H9 (cell line): ENCODE data around the gene PARP9. TPM values are rescaled to one million over a fixed set of nuclear protein-coding genes. Genes with fewer than 3 reads are reported as not detected.

Experiments
- DNase-seq: peaks from one replicate; pipeline ENCODE4 v3.0.0-alpha.2; 2017
- H2AFZ ChIP-seq: one replicate; pipeline ENCODE4 v1.6.1; 2013; ENCODE audit warnings: mild to moderate bottlenecking, low read length, control low read depth, moderate library complexity
- H2AK5ac ChIP-seq: 2 replicates; pipeline ENCODE4 v1.6.1; 2013; ENCODE audit warnings: low read length, control low read depth, mixed read lengths; ENCODE audit not compliant: insufficient read length
- H2BK120ac ChIP-seq: one replicate; pipeline ENCODE4 v1.6.1; 2013; ENCODE audit warnings: low read depth, mild to moderate bottlenecking, low read length, control low read depth, inconsistent platforms; ENCODE audit not compliant: poor library complexity, severe bottlenecking
- H2BK12ac ChIP-seq: 2 replicates; pipeline ENCODE4 v1.6.1; 2013; ENCODE audit warnings: low read length, control low read depth, mixed read lengths, low read depth; ENCODE audit not compliant: insufficient read length
- H2BK15ac ChIP-seq: 2 replicates; pipeline ENCODE4 v1.6.1; 2013; ENCODE audit warnings: low read depth, low read length, control low read depth
- H2BK20ac ChIP-seq: one replicate; pipeline ENCODE4 v1.6.1; 2013; ENCODE audit warnings: low read depth, mild to moderate bottlenecking, low read length, control low read depth, inconsistent platforms; ENCODE audit not compliant: poor library complexity, severe bottlenecking
- H2BK5ac ChIP-seq: 2 replicates; pipeline ENCODE4 v1.6.1; 2013; ENCODE audit warnings: low read length, control low read depth, mixed read lengths; ENCODE audit not compliant: insufficient read length
- H3K14ac ChIP-seq: 2 replicates; pipeline ENCODE4 v1.6.1; 2013; ENCODE audit warnings: low read length, control low read depth; ENCODE audit not compliant: insufficient read depth
- H3K18ac ChIP-seq: 2 replicates; pipeline ENCODE4 v1.6.1; 2013; ENCODE audit warnings: low read depth, mild to moderate bottlenecking, mixed read lengths, low read length, control low read depth; ENCODE audit not compliant: insufficient read length
- H3K23ac ChIP-seq: 2 replicates; pipeline ENCODE4 v1.6.1; 2013; ENCODE audit warnings: low read length, control low read depth, mixed read lengths, low read depth; ENCODE audit not compliant: insufficient read length
- H3K23me2 ChIP-seq: 2 replicates; pipeline ENCODE4 v1.6.1; 2013; ENCODE audit warnings: low read depth, mild to moderate bottlenecking, mixed read lengths, low read length, control low read depth; ENCODE audit not compliant: insufficient read length, poor library complexity, severe bottlenecking
- H3K27ac ChIP-seq: 2 replicates; pipeline ENCODE4 v1.5.1; 2013; ENCODE audit warnings: low read length, control low read depth, mixed read lengths, low read depth; ENCODE audit not compliant: insufficient read length
- H3K27me3 ChIP-seq: 2 replicates; pipeline ENCODE4 v1.6.1; 2013; ENCODE audit warnings: low read length, control low read depth, inconsistent platforms; ENCODE audit not compliant: insufficient read depth
- H3K4ac ChIP-seq: 2 replicates; pipeline ENCODE4 v1.6.1; 2013; ENCODE audit warnings: low read depth, mild to moderate bottlenecking, control low read depth, inconsistent platforms, low read length, moderate library complexity
- H3K4me1 ChIP-seq: 2 replicates; pipeline ENCODE4 v1.6.1; 2013; ENCODE audit warnings: low read length, control low read depth, inconsistent platforms; ENCODE audit not compliant: insufficient read depth
- H3K4me2 ChIP-seq: 2 replicates; pipeline ENCODE4 v1.6.1; 2013; ENCODE audit warnings: low read length, control low read depth, mixed read lengths; ENCODE audit not compliant: insufficient read length, insufficient read depth
- H3K56ac ChIP-seq: 2 replicates; pipeline ENCODE4 v1.6.1; 2013; ENCODE audit warnings: low read depth, mild to moderate bottlenecking, mixed read lengths, low read length, control low read depth; ENCODE audit not compliant: insufficient read length
- H3K79me1 ChIP-seq: 2 replicates; pipeline ENCODE4 v1.6.1; 2013; ENCODE audit warnings: low read depth, mild to moderate bottlenecking, moderate library complexity, low read length, control low read depth, inconsistent platforms; ENCODE audit not compliant: insufficient read depth, poor library complexity, severe bottlenecking
- H3K79me2 ChIP-seq: 2 replicates; pipeline ENCODE4 v1.6.1; 2013; ENCODE audit warnings: low read length, control low read depth, inconsistent platforms; ENCODE audit not compliant: insufficient read depth
- H3K9ac ChIP-seq: 2 replicates; pipeline ENCODE4 v1.6.1; 2013; ENCODE audit warnings: low read length, control low read depth, mixed read lengths; ENCODE audit not compliant: insufficient read length; ENCODE audit errors: extremely low read depth
- H3K9me3 ChIP-seq: one replicate; pipeline ENCODE4 v1.6.1; 2013; ENCODE audit warnings: low read depth, low read length, inconsistent platforms; ENCODE audit not compliant: control insufficient read depth
- H3T11ph ChIP-seq: one replicate; pipeline ENCODE4 v1.6.1; 2013; ENCODE audit warnings: mild to moderate bottlenecking, low read length, control low read depth, inconsistent platforms
- H4K20me1 ChIP-seq: one replicate; pipeline ENCODE4 v1.6.1; 2013; ENCODE audit not compliant: control insufficient read depth, insufficient read length, insufficient read depth
- H4K5ac ChIP-seq: 2 replicates; pipeline ENCODE4 v1.6.1; 2013; ENCODE audit warnings: low read depth, mild to moderate bottlenecking, mixed read lengths, low read length, control low read depth; ENCODE audit not compliant: insufficient read length
- H4K8ac ChIP-seq: replicated peaks from 2 replicates; pipeline ENCODE4 v1.6.1; 2013; ENCODE audit warnings: low read length, control low read depth, mixed read lengths, low read depth; ENCODE audit not compliant: insufficient read length
- H4K91ac ChIP-seq: 2 replicates; pipeline ENCODE4 v1.6.1; 2013; ENCODE audit warnings: low read depth, mild to moderate bottlenecking, moderate library complexity, mixed read lengths, low read length, control low read depth; ENCODE audit not compliant: insufficient read length
- H3K27ac Mint-ChIP-seq, 3 experiments: 2 replicates in 2 of 3; 3 replicates in 1 of 3; pipeline ENCODE4 v1.8.0; 2020 to 2021; ENCODE audit warnings: mixed read lengths in 3 of 3, mild to moderate bottlenecking in 1 of 3, moderate library complexity in 1 of 3
- H3K27me3 Mint-ChIP-seq: 2 replicates; pipeline ENCODE4 v1.8.0; 2021; ENCODE audit warnings: low read depth, mild to moderate bottlenecking, moderate library complexity, mixed read lengths
- H3K36me3 Mint-ChIP-seq, 3 experiments: 2 replicates in 2 of 3; 3 replicates in 1 of 3; pipeline ENCODE4 v1.8.0; 2020 to 2021; ENCODE audit warnings: low read depth in 3 of 3, mixed read lengths in 3 of 3; ENCODE audit not compliant: insufficient read depth in 1 of 3
- H3K4me1 Mint-ChIP-seq, 2 experiments: 2 replicates each; pipeline ENCODE4 v1.8.0; 2020; ENCODE audit warnings: mixed read lengths in 2 of 2
- H3K4me3 Mint-ChIP-seq, 2 experiments: 2 replicates in 1 of 2; 3 replicates in 1 of 2; pipeline ENCODE4 v1.8.0; 2020 to 2021; ENCODE audit warnings: mild to moderate bottlenecking in 2 of 2, mixed read lengths in 2 of 2, moderate library complexity in 1 of 2
- H3K9me3 Mint-ChIP-seq, 2 experiments: 2 replicates in 1 of 2; 3 replicates in 1 of 2; pipeline ENCODE4 v1.8.0; 2020; ENCODE audit warnings: mild to moderate bottlenecking in 2 of 2, mixed read lengths in 2 of 2, moderate library complexity in 1 of 2
- CTCF ChIP-seq: fragments of 200-600 bp; sonication (generic); conservative IDR thresholded peaks from 3 replicates; pipeline ENCODE4 v1.8.0; 2021; ENCODE audit warnings: antibody characterized with exemption, mild to moderate bottlenecking
- whole genome bisulfite sequencing: extraction: QIAGEN DNeasy Blood & Tissue Kit; methylation state at CpG from one replicate; pipeline ENCODE4 v1.1.7; 2013; ENCODE audit warnings: missing lambda C conversion rate, low lambda C conversion rate, mixed read lengths; ENCODE audit not compliant: insufficient read length; ENCODE audit errors: extremely low coverage; 5-methylcytosine and 5-hydroxymethylcytosine counted together
- total RNA-seq: library from RNA; stranded (reverse); gene quantifications from 2 replicates; pipeline ENCODE4 v1.2.1, GENCODE V29; 2021

The PARP9 gene
- total RNA-seq, 1 experiment from 2014 or later: 3.4 TPM

GRCh38 chr3:122502941-122503340 lies 61.2 kb downstream of the PARP9 start:
- no peak for TF ChIP-seq CTCF

More at GRCh38 chr3:122502941-122503340, 61.2 kb downstream of the PARP9 start:
- H2BK5ac ChIP-seq: no peak overlapping the region
- Mint-ChIP-seq H3K36me3 (no peaks in the 10 kb centered on the region; a peak in 2 of 7 replicates), H3K9me3 (no peaks in the 10 kb centered on the region), H3K27me3 (no peaks in the 10 kb centered on the region), H3K4me1 (peaks cover 26 to 32% of the 10 kb centered on the region in 2 experiments), H3K27ac (peak overlapping the region in 1 of 3 experiments; percentile 12; a peak in 1 of 7 replicates), H3K4me3 (no peak overlapping the region)
- peaks cover 7% of the 10 kb centered on the region for H3K79me1 ChIP-seq
- WGBS: no CpG with 5 or more reads among the region's 2 CpGs
- peaks cover 12% of the 10 kb centered on the region; the same call in 1 of the 2 replicates for H3K79me2 ChIP-seq
- H2AK5ac ChIP-seq: no peak overlapping the region
- no peak overlapping the region for H2BK12ac ChIP-seq
- no peak overlapping the region for H2BK20ac ChIP-seq
- no peak for DNase-seq
- no peaks in the 10 kb centered on the region for H3K27me3 ChIP-seq
- H3T11ph ChIP-seq: no peak overlapping the region
- no peak overlapping the region for H4K5ac ChIP-seq
- no peaks in the 10 kb centered on the region; the same call in 1 of the 2 replicates for H3K4me1 ChIP-seq
- H3K4me2 ChIP-seq: no peak overlapping the region
- H2BK15ac ChIP-seq: no peak overlapping the region
- no peaks in the 10 kb centered on the region for H3K9me3 ChIP-seq
- H3K56ac ChIP-seq: no peak overlapping the region
- no peak overlapping the region for H3K9ac ChIP-seq
- H2AFZ ChIP-seq: no peak overlapping the region
- H3K23ac ChIP-seq: no peak overlapping the region
- H2BK120ac ChIP-seq: no peak overlapping the region
- H4K20me1 ChIP-seq: no peaks in the 10 kb centered on the region
- no peaks in the 10 kb centered on the region for H3K23me2 ChIP-seq
- H4K8ac ChIP-seq: no peak overlapping the region
- no peak overlapping the region for H3K14ac ChIP-seq
- no peak overlapping the region for H3K4ac ChIP-seq
- no peak overlapping the region for H3K27ac ChIP-seq
- H3K18ac ChIP-seq: no peak overlapping the region
- no peak overlapping the region for H4K91ac ChIP-seq
